ENCODE measurements around the gene RSPH6A.

- no peak for TF ChIP-seq TCF12 (IDR thresholded peaks at IDR 0.05; ENCODE audit: low read depth, low read length)
- TF ChIP-seq, protein P1, sequence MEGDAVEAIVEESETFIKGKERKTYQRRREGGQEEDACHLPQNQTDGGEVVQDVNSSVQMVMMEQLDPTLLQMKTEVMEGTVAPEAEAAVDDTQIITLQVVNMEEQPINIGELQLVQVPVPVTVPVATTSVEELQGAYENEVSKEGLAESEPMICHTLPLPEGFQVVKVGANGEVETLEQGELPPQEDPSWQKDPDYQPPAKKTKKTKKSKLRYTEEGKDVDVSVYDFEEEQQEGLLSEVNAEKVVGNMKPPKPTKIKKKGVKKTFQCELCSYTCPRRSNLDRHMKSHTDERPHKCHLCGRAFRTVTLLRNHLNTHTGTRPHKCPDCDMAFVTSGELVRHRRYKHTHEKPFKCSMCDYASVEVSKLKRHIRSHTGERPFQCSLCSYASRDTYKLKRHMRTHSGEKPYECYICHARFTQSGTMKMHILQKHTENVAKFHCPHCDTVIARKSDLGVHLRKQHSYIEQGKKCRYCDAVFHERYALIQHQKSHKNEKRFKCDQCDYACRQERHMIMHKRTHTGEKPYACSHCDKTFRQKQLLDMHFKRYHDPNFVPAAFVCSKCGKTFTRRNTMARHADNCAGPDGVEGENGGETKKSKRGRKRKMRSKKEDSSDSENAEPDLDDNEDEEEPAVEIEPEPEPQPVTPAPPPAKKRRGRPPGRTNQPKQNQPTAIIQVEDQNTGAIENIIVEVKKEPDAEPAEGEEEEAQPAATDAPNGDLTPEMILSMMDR (IDR thresholded peaks at IDR 0.05 in 2 of 3, conservative IDR thresholded peaks at IDR 0.05 in 1 of 3; ENCODE audit: control insufficient read depth in 2 of 3, extremely low read depth in 1 of 3, insufficient read depth in 1 of 3, low read depth in 3 of 3, low read length in 3 of 3) = no peak
- TF ChIP-seq NBN (IDR thresholded peaks at IDR 0.05) = no peak
- TF ChIP-seq NFXL1 (IDR thresholded peaks at IDR 0.05; ENCODE audit: borderline replicate concordance) = no peak
- TF ChIP-seq JUND (IDR thresholded peaks at IDR 0.05; ENCODE audit: low read depth, low read length) = no peak
- no peak for TF ChIP-seq MTA3 (IDR thresholded peaks at IDR 0.05; ENCODE audit: borderline replicate concordance, low read length)
- no peak for TF ChIP-seq NR2C2 (IDR thresholded peaks at IDR 0.05; ENCODE audit: borderline replicate concordance, control insufficient read depth, insufficient read length, low read depth)
- TF ChIP-seq, protein P2, sequence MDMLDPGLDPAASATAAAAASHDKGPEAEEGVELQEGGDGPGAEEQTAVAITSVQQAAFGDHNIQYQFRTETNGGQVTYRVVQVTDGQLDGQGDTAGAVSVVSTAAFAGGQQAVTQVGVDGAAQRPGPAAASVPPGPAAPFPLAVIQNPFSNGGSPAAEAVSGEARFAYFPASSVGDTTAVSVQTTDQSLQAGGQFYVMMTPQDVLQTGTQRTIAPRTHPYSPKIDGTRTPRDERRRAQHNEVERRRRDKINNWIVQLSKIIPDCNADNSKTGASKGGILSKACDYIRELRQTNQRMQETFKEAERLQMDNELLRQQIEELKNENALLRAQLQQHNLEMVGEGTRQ (IDR thresholded peaks at IDR 0.05; ENCODE audit: borderline replicate concordance, low read depth, low read length) = no peak
- no peak for TF ChIP-seq BCL3 (IDR thresholded peaks at IDR 0.05; ENCODE audit: borderline replicate concordance, insufficient read depth, low read depth, low read length, poor library complexity, severe bottlenecking)
- TF ChIP-seq EZH2 (IDR thresholded peaks at IDR 0.05; ENCODE audit: borderline replicate concordance, control insufficient read depth, low read depth, low read length) = no peak
Measured at GRCh38 chr19:45816236-45817009, 1.3 kb upstream of the RSPH6A start.
